ENCODE measurements around the gene MORC3.
A peak's percentile ranks its signal among the peaks of the same experiment; 100 is the strongest.

DNA sequence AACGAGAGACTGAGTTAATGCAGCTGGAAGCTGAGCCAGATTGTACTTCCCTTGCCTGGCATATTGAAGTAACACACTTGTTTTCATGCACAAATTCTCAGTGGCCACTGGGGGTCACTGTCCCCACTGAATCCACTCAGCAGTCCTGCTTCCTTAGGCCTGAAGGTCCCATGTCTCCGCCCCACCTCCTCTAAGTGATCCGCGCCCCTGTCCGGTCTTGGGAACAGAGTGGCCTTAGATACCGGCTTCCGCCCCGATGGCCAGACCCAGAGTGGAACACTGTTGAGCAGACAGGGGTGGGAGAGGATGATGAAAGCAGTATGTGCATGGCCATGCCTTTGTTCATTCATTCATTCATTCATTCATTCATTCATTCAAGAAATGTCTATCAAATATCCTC, 100.0 kb downstream of the MORC3 start:
- TF ChIP-seq, protein P1, sequence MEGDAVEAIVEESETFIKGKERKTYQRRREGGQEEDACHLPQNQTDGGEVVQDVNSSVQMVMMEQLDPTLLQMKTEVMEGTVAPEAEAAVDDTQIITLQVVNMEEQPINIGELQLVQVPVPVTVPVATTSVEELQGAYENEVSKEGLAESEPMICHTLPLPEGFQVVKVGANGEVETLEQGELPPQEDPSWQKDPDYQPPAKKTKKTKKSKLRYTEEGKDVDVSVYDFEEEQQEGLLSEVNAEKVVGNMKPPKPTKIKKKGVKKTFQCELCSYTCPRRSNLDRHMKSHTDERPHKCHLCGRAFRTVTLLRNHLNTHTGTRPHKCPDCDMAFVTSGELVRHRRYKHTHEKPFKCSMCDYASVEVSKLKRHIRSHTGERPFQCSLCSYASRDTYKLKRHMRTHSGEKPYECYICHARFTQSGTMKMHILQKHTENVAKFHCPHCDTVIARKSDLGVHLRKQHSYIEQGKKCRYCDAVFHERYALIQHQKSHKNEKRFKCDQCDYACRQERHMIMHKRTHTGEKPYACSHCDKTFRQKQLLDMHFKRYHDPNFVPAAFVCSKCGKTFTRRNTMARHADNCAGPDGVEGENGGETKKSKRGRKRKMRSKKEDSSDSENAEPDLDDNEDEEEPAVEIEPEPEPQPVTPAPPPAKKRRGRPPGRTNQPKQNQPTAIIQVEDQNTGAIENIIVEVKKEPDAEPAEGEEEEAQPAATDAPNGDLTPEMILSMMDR (IDR thresholded peaks at IDR 0.05; ENCODE audit: low read depth, low read length) = peak; percentile 66
- no peak for TF ChIP-seq POLR2A (IDR thresholded peaks at IDR 0.05; ENCODE audit: extremely low read depth, insufficient read length)
